GM19324 (cell line): ENCODE data around the gene DNHD1.

ENCODE experiments used
- ATAC-seq: cut with Tn5 transposase; IDR thresholded peaks from one replicate; pipeline ENCODE4 v1.9.1; 2021; ENCODE audit warnings: mild to moderate bottlenecking, moderate library complexity; ENCODE audit not compliant: unreplicated experiment, low FRiP score

DNHD1 gene, protein sequence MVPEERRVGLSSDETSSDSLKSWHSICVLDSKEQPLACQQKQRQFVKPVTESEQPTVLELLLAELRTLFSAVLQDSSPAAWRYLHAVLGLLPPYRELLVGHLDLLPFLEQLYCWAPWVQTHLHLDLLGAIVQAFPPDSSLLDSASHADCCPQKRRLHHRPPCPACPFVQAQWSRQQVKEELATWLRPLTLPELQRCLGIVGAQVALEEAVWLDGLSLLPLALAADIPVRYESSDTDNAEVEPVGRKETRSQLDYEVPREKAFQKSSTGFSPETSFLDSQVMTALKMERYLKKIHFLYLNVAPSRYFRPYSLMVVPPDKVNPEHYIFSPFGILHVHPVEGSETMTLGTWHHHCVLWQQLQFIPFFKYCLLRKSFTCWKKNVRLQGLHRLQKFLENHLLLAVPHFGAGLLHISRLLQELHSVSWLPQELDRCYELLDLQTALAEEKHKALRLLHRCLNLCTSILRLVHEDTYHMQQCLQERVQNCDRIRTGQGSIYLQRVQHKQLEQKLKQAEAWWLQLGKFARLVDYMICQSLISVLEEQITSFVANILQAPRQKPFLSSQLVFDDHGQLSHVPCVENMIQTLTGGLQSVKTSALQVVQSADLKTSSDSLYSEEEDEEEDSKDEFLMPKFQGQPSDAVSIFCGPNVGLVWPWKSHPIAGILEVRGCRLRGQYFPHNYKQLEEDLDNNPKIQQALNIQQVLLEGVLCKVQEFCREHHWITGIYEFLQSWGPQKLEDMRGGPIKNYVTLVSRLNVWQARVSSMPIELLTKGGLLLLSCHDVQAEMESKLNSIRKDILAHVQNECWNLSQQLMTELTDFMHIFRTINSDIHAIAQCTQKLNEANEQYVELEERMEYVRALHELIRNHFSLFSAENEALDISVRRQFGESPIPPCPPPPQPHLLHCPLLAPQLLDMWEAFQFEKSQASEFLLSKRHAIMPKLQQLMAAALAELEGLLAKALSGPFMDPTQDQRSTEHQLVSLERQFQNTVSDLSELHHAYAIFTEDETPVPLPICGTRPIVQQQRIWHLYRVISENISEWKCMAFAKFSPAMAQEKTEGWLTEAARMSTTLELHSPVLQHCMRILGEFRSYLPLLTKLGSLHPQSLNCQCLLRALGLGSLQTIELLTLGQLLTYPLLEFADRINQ (N-terminal part only)

DNA sequence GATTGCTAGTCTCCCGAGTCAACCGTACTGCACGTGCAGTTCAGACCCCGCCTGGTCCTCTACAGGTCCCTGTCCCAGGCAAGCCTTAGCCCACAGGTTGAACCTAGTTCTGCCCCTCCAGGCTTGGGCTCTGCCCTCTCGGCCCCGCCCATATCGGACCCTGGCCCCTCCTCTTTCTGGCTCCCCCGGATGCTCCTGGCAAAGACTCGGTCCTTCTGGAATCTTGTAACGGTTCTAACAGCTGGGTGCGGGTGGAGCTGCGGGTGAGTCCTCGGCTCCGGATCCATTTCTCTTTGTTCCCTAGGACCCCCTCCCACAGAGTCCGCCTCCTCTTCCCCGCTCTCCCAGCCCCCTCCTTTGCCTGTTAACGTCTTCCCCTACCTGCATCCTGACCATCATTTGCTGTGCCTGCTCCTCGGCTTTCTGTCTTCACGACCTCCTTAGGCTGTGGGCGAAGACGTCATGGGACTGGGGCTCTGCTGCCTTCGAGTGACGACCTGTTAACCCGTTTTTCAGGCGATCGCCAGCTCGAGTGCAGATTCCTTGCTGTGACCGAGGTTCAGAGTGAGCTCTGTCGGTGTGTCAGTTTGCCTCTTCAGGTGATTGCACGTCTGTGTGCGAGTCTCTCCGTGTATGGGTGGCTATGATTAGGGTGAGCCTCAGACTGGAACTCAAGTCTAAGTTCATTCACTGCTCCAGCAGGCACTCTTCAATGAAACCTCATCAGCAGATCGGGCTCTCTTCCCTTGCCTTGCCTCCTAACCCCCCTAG lies at the start of gene DNHD1:
TSS of gene DNHD1 (plus strand) at position 212 of the 771 bp plus-strand sequence. CDS start 936 bp downstream, outside the sequence.
- no peak for ATAC-seq

DNA sequence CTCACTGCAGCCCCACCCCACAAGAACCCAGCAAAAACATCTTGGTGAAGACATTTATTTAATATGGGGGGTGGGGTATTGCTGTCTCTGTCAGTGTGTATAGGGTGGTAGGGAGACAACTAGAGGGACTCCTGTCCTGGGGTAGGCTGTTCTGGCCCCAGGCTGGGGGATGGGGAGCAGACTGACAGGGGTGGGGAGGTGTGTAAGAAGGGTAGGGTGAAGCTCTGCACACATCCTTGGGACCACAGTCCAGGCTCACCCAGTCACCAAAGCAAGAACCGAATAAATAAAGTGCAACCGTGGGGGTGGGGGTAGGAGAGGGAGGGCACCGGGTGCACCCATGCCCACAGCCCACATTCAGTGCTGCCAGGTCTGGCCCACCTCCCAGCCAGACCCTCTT lies 48.5 kb upstream of the DNHD1 start:
- no peak for ATAC-seq

DNA sequence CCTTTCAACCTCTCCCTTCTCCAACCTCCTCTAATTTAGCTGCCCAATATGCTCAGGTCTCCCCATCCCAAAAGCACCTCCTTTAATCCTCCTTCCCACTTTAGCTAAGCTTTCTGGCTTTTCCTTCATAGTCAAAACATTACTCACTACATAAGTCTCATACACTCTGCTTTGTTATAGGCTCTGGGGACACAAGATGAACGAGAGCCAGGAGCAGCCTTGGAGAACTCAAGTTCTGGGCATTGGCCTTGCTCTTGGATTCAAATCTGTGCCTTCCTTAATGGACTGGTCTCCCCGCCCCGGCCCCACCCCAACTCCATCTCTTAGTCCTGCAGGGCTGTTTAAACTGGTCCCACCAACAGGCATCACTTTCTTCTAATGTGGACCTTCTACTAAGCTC lies 44.9 kb upstream of the DNHD1 start:
- no peak for ATAC-seq

DNA sequence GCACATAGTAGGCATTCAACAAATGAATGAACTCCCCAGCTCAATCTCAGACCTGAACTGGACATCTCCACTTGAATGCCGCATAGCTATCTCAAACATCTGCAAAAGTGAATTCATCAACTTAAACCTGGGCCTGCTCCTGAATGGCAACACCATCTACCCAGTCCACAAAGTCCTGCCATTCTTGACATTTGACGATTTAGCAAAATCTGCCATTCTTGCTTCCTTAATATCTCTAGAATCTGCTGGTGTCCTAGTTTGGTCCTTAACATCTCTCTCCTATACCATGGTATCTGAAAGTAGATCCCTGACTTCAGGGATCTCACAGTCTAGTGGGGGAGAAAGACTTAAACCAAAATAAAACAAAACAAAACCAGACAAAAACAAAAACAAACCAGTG lies 43.9 kb upstream of the DNHD1 start:
- no peak for ATAC-seq

DNA sequence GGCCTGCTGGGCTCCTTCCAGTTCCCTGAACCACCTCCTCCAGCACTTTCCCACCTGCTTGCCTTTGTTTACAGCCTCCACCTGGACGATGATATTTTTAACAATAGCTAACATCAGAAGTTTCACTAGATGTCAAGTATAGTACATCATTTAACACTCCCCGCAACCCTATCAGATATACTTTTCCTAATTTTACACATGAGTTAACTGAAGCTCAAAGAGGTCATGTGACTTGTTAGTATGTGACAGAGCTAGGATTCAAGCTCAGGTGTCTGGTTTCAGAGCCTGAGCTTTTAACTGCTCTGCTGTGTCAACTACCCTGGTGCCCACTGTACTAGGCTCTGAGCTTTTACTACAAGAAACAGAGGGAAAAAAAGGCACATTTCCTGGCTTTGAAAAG lies 42.0 kb upstream of the DNHD1 start:
- no peak for ATAC-seq

DNA sequence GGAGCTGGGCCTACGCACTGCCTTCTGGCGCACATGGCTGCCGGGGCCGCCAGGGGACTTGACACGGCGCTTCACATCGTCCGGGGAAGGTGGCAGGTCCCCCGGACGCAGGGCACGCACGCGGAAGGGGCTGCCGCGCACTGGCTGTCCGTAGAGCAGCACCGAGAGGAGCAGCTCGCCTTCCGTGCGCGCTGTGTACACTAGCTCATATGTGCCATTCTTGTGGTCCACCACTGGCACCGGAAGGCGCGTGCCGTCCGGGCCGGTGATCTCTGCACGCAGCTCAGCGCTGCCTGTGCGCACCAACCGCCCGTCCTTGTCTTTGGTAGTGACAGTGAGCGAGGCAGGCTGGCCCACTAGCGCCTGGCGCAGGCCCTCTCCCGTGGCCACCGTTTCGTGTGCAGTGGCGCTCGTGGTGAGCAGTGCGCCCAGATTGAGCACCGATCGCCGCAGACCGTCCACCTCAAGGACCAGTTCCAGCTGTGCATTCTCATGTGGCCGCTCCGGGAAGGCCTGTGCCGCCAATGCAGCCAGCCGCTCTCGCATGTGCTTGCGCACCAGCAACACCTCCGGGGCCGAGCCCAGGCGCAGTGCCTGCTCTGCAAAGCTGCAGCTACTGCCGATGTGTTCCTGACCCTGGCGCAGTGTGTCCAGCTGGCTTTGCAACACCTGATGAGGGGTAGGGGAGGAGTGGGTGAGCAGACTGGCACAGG lies 40.6 kb upstream of the DNHD1 start:
- ATAC-seq, result no peak

DNA sequence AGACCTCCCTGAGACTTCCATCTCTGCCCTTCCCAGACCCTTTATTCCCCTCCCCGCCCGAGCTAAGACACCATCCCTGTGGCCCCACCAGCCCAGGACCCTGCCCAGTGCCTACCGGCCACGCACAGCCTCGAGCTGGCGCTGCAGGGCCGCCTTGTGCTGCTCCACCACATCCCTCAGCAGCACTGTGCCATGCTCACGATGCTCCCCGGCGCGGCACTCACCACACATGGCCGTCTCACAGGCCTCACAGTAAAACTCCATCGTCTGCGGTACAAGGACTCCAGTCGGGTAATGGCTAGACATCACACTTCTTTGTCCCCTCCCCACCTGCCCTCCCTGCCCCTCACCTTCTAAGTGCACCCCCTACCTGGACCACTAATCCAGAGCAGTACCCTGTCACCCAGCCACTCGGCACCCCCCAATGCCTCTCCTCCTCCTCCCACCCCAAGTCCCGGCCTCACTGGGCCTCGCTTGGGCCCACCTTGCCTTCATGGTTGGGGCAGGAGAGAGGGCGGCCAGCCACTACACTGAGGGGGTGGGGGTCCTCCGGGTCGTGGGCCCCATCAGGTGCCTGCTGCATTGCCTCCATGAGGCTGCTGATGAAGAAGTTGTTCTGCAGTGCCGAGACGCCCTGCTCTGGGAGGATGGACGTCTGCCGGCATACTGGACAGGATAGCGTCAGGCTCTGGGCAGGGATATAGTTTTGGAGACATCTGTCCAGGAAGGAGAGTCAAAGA lies 39.3 kb upstream of the DNHD1 start:
- ATAC-seq, result no peak

DNA sequence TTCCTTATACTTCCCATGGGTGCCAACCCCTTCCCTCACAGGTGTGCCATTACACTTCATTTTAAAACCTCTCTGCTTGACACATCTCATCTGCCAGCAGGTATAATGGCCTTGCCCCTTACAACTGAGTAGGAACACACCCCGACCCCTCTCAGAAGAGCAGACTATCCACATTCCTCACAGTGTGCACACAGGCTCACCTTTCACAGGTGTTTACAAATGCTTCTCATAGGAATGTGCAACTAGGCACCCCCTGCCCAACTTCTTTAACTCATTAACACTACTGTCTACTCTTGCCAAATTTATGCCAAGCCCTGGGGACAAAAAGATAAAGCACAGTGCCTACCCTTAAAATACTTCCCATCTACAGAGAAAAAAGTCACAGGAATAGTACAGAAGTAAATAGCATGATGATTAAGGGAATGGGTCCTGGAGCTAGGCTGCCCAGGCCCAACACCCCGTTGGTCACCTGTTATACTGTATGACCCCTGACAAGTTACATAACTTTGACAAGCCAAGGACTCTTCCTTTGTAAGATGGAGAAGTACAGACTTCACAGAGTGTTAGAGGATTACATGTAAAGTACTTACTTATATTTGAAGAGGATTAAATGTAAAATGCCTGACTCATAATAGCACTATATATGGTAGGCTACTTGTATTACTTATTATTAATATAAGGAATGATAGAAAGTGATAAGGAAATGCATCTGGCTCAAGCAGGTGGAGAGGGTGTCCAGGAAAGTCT lies 38.6 kb upstream of the DNHD1 start:
- no peak for ATAC-seq

DNA sequence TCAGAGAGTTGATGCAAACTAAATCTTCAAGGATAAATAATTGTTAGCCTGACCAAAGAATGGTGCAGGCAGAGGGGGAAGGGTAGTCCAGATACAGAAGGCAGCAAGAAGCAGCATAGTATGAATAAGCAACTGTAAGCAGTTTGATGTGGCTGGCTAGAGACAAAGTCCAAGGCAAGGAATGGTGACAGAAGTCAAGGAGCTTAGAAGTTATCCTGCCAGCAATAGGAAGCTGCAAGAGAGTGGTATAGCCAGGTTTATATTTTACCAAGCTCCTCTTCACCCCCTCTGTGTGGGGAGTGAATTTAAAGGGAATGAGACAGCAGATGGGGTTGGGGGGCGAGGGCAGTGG lies 38.0 kb upstream of the DNHD1 start:
- no peak for ATAC-seq

DNA sequence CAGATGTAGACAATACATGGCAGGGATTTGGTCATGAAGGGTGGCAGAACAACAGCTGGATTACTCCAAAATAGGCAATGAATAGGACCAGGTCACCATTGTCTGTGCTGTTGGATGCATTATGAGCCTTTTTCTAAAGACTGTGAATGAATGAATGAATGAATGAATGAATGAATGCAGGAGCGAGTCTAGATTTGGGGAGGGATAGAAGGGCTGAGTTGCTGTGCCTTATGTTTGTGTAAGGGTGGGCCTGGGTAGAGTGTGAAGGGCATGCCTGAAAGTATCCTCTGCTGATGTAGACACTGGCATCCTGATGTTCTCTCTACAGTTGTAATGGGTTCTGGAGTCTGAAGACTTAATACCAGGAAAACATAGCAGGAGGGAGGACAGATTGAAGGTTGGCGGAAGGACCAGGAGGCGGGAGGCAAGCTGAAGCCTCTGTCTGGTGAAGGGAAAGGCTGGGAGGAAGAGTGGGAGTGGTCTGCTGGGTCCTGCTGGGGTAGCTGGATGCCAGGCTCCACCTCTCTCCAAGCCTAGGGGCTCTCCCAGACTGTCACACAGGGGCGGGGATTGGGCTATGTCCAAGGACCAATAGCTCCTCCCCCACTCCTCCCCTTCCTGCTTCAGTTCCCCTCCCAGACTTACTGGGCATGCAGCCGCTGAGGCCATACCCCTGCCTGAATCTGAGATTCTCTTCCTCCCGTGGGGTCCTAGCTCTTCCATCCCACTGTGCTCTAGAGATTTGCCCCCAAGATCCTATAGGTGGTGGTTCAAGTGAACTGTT lies 28.2 kb upstream of the DNHD1 start:
- ATAC-seq, result no peak

DNA sequence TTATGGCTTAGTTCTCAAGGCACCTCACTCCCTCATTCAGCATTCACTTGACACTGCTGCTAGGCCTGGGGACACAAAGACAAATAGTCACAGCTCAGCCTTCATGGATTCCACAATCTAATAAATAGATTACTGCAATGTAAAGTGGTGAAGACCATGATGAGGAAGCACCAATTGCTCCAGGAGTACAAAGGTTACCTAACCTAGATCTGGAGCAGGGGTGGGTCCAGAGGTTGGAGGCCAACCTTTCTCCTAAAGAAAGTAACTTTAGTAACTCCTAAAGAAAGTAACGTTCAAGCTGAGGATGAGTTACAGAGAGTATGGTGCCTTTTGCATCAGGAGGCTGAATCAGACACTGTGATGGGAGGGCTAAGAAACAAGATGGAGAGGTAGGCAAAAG lies 27.5 kb upstream of the DNHD1 start:
- no peak for ATAC-seq

DNA sequence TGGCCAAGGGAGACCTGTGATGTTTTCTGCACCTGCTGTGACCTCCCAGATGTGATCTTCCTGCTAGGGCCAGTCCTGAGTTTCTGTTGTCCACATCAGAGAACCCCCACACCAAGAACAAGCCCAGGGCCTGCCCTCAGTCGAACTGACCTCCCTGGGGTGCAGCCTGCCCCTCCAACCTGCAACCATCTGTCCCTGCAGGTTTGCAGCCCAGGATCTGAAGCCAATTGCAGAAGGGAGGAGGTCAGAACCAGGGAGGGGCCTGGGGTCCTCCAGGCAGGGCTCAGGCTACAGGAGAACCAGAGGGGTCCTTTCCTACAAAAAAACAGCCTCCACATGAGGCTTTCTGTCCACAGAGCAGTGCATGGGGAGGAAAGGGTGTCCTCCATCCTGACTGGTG lies 24.1 kb upstream of the DNHD1 start:
- no peak for ATAC-seq

DNA sequence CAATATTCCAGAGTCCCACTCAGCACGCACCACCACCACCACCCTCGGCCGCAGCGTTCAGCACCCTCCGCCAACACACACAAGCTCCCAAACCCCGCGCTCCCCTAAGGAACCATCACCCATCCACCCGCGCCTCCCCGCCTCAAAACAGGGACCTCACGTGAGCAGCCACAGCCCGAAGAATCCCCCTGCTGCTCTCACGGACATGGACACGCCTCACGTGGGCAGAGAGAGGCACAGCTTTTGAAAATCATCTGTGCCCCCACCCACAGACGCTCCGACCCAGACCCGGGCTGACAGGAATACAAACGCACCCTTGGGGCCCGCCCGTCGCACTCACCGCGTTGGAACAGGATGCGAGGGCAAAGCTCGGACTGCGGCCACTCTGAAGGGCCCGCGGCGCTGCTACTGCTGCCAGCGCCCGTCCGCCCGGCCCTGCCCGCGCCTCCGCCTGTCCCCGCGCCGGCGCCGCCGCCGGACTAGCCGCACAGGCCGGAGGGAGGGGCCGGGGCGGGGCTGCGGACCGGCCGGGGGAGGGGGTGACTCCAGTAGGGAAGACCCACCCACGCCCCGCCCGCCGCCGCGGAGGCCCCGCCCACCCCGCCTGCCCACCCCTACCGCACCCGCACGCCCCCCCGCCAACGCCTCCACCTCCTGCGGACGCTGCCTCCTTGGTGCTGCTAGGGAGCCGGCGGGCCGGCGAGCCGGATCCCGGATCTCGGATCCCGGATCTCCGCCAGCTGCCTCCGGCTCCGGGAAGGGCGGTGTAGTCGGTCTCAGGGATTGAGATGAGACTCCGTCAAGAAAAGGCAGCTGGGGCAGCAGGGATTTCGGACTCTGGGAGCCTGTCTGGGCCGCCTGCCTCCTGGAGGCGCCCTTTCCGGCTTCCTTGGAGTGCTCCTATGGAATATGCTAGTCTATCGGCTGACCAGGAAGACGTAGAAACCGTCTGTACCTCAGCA lies 23.3 kb upstream of the DNHD1 start, which contains the start of gene TRIM3:
TSS of gene TRIM3 (minus strand) at position 491 of the 962 bp plus-strand sequence. CDS start 8,246 bp downstream, outside the sequence.
- peak; percentile 89 for ATAC-seq

DNA sequence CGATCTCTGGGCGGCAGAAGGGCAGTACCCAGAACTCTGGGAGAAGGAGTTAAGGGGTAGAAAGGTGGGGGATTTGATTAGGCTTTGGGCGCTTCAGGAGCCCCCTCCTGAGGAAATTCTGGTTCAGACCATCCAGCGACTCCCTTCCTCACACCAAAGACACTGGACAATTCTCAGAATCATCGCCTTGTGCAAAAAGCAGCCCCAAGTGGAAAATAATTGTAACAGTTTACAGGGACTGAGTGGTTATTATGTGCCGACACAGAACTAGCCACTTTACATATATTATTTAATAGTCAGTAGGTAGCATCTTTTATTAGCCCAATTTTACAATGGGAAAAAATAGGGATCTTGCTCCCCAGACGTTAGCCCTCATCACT lies 22.7 kb upstream of the DNHD1 start:
- no peak for ATAC-seq

DNA sequence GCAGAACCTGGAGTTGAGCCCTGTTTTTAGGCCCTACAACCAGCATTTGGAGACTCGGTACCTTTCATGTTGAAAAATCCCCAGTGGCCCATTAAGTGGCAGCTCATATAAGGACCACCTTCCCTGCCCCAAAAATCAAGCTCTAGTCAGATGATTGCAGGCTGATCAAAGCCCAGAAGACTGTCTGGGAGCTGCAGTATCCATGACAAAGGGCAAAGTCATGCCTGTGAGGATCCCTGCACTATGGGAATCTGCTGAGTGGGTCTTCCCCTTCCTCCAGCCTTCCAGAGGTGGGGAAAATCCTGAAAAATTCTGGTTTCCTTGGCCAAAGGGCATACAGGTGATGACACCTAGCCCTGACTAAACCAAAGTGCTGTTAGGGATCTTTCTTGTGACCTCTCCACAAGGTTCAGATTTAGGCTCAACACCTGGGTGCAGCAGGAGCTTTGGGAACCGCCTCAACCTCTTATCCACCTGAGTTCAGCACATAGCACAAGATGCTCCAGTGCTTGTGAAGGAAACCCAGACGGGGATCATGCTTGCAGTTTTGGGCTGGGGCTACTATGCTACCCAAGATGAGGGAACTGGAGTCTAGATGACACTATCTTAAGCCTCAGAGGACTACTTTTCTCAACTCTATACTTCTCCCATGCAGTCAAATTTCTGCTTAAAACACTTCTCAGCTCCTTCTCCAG lies 22.1 kb upstream of the DNHD1 start:
- ATAC-seq, result no peak

DNA sequence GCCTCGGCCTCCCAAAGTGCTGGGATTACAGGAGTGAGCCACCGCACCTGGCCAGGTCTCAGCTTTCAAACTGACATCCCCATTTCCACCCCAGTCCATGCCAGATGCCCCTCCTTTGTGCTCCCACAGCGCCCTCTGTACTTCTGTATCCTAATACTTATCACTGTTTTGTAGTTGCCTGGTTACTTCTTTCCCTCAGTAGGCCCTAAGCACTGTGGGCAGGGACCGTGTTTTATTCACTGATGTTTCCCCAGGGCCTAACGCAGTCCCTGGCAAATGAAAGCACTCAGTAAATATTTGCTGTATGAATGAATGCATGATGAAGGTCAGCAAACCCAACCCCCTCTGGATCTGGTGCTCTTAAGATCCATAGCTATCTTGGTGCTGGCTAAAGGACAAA lies 21.1 kb upstream of the DNHD1 start:
- ATAC-seq, result no peak
